ENCODE measurements around the gene LDHD.

The LDHD gene

DNA sequence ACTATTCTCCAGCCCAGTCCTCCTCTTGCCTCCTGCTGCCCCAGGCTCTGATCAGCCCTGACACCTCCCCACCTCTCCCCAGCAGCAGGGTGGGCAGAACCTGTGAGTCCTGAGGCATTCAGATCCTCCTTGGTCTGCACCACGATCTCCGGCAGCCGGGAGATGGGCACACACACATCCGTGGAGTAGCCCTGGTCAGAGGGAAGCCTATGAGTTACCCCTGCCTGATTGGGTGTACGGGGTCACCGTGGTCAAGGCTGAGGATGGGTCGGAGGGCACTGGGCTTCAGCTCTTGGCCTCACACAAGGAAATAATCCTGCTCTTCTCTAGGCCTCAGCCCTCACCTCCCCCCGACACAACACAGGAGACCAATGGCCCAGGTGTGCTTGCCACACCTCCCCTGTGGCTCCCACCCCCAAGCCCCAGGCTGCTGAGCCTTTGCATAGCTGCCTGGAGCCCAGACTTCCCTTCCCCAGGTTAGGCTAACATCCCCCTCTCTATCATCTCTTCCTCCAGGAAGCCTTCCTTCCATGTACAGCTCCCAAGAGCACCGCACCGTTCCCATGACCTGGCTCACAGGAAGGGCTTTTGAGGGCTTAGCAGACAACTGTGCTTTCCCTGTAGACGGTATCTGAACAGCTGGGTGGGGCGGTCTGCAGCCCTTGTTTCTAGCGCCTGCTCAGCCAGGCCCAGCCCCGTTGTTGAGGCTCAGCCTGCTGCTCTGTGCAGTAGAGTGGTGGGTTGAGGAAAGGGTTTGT, 3.7 kb downstream of the LDHD start:
- no peaks in the 10 kb centered on the region for H3K9me3 ChIP-seq
- TF ChIP-seq CTCF (IDR thresholded peaks at IDR 0.05; ENCODE audit: low read depth, low read length) = no peak
- H3K4me3 ChIP-seq (ENCODE audit: low read depth, low read length) = no peak overlapping the region
- H3K36me3 ChIP-seq = no peaks in the 10 kb centered on the region
- no peaks in the 10 kb centered on the region for H3K27me3 ChIP-seq
- H3K4me1 ChIP-seq = peaks cover 19% of the 10 kb centered on the region
- no peak for DNase-seq

DNA sequence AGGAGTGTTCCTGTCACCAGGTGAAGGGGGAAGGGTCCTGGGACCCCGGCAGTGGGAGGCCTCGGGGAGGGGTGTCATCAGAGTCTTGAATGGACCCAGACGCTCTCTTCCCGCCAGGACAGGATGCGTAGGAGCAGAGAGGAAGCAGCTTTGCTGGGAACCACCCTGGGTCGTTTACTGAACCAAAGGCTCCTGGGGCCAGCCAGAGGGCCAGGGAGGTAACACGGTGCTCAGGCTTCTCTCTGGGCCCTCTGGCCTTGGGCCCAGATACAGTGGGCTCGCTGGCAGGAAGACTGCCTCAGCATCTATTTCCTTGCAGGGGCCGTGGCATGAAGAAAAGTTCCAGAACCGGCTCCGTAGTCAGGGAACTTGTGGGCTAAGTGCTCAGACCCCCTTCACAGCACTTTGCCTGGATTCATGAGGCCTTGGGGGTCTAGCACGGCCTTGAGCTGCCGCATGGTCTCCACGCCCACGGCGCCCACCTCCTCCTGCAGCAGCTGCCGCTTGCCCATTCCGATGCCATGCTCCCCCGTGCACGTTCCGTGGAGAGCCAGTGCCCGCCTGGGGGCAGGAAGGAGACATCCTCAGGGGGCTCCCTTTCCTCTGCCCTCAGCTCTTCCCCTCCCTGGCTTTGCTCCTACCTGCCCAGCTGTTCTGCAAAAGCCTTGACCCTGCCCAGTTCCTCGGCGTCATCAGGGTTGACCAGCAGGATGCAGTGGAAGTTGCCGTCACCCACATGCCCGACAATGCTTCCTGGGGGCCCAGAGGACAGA, 4.4 kb downstream of the LDHD start:
- Histone ChIP-seq H3K36me3 (no peaks in the 10 kb centered on the region), H3K4me1 (peaks cover 23% of the 10 kb centered on the region), H3K9me3 (no peaks in the 10 kb centered on the region), H3K4me3 (ENCODE audit: low read depth, low read length) (no peak overlapping the region), H3K27me3 (no peaks in the 10 kb centered on the region)
- no peak for TF ChIP-seq CTCF (IDR thresholded peaks at IDR 0.05; ENCODE audit: low read depth, low read length)
- no peak for DNase-seq

- Histone ChIP-seq H3K27me3 (no peaks in the 10 kb centered on the region), H3K4me1 (peaks cover 28% of the 10 kb centered on the region), H3K36me3 (no peaks in the 10 kb centered on the region), H3K4me3 (ENCODE audit: low read depth, low read length) (no peak overlapping the region; the same call in 1 of the 2 replicates), H3K9me3 (no peaks in the 10 kb centered on the region)
- DNase-seq = no peak
- TF ChIP-seq CTCF (IDR thresholded peaks at IDR 0.05; ENCODE audit: low read depth, low read length) = no peak
These were observed 5.1 kb downstream of the LDHD start for GRCh38 chr16:75111514-75111940.

GRCh38 chr16:75110637-75111513, 5.7 kb downstream of the LDHD start:
- peaks cover 34% of the 10 kb centered on the region for H3K4me1 ChIP-seq
- H3K4me3 ChIP-seq (ENCODE audit: low read depth, low read length) = peak overlapping the region; percentile 60

GRCh38 chr16:75109732-75110243, 6.8 kb downstream of the LDHD start:
- TF ChIP-seq CTCF (IDR thresholded peaks at IDR 0.05; ENCODE audit: low read depth, low read length) = no peak
- H3K4me3 ChIP-seq (ENCODE audit: low read depth, low read length) = no peak overlapping the region
- no peaks in the 10 kb centered on the region for H3K36me3 ChIP-seq
- no peak for DNase-seq
- no peaks in the 10 kb centered on the region for H3K9me3 ChIP-seq
- peaks cover 41% of the 10 kb centered on the region for H3K4me1 ChIP-seq
- no peaks in the 10 kb centered on the region for H3K27me3 ChIP-seq

More at GRCh38 chr16:75110637-75111513, 5.7 kb downstream of the LDHD start:
- peak; percentile 83 for TF ChIP-seq CTCF (IDR thresholded peaks at IDR 0.05; ENCODE audit: low read depth, low read length)
- Histone ChIP-seq H3K36me3 (no peaks in the 10 kb centered on the region), H3K27me3 (no peaks in the 10 kb centered on the region), H3K9me3 (no peaks in the 10 kb centered on the region)
- peak; percentile 88 for DNase-seq
